Stimulated activated CD4-positive, alpha-beta T cell treated with anti-CD3 and anti-CD28 coated beads, Interleukin-15, amount 100 ng/mL, for 48 hours (primary cell): ENCODE measurements around the gene CIZ1.

Experiments used
- DNase-seq, 2 donors: peaks; one replicate each; pipeline ENCODE4 v3.0.0-alpha.2; 2020; ENCODE audit warnings: low read depth in 2 of 2

CIZ1 gene

GRCh38 chr9:128213746-128214497 lies 22.6 kb upstream of the CIZ1 start:
- DNase-seq = no peak

- DNase-seq = no peak
These were observed 20.6 kb upstream of the CIZ1 start for GRCh38 chr9:128211981-128212281.

GRCh38 chr9:128211186-128211980 lies 20.0 kb upstream of the CIZ1 start:
- no peak for DNase-seq

- no peak for DNase-seq
These were observed 17.7 kb upstream of the CIZ1 start for GRCh38 chr9:128208946-128209669.

GRCh38 chr9:128208386-128208785 lies 17.0 kb upstream of the CIZ1 start:
- no peak for DNase-seq

GRCh38 chr9:128206916-128207910 lies 15.8 kb upstream of the CIZ1 start:
- DNase-seq = no peak

GRCh38 chr9:128206484-128206883 lies 15.1 kb upstream of the CIZ1 start:
- DNase-seq = no peak

- no peak for DNase-seq
These were observed 14.0 kb upstream of the CIZ1 start for GRCh38 chr9:128205296-128205944.

GRCh38 chr9:128204858-128205257 lies 13.5 kb upstream of the CIZ1 start:
- DNase-seq = no peak

GRCh38 chr9:128203707-128204551 lies 12.6 kb upstream of the CIZ1 start:
- no peak for DNase-seq

GRCh38 chr9:128203024-128203706 lies 11.8 kb upstream of the CIZ1 start, which contains the start of gene DNM1:
Gene DNM1 (plus strand): TSS chr9:128203379. CDS start chr9:128203471, 92 bp downstream.
- DNase-seq = peak; percentile 29 to 55

GRCh38 chr9:128202648-128203023 lies 11.3 kb upstream of the CIZ1 start:
- DNase-seq = no peak

- no peak for DNase-seq
These were observed 10.3 kb upstream of the CIZ1 start for GRCh38 chr9:128201441-128202369.

- no peak for DNase-seq
These were observed 2.2 kb upstream of the CIZ1 start for GRCh38 chr9:128193469-128194096.

- peak in 1 of 2 donors; percentile 28 for DNase-seq
These were observed 1.4 kb upstream of the CIZ1 start for GRCh38 chr9:128192601-128193371.

GRCh38 chr9:128190516-128191405 lies 611 bp downstream of the CIZ1 start:
- DNase-seq = no peak
